Choroid plexus epithelial cell (primary cell): ENCODE measurements around the gene ECI1.

ENCODE experiments used
- DNase-seq: peaks from one replicate; pipeline ENCODE4 v3.0.0-alpha.2; 2010; ENCODE audit warnings: low read depth
- H3K4me3 ChIP-seq: 2 replicates; pipeline ENCODE4 v1.5.1; 2011; ENCODE audit warnings: low read depth, mild to moderate bottlenecking, control low read depth, low read length, moderate library complexity
- CTCF ChIP-seq: conservative IDR thresholded peaks from 2 replicates; pipeline ENCODE4 v1.5.1; 2011; ENCODE audit warnings: low read depth, mild to moderate bottlenecking, control low read depth, inconsistent platforms, low read length, moderate library complexity

ECI1 gene

DNA sequence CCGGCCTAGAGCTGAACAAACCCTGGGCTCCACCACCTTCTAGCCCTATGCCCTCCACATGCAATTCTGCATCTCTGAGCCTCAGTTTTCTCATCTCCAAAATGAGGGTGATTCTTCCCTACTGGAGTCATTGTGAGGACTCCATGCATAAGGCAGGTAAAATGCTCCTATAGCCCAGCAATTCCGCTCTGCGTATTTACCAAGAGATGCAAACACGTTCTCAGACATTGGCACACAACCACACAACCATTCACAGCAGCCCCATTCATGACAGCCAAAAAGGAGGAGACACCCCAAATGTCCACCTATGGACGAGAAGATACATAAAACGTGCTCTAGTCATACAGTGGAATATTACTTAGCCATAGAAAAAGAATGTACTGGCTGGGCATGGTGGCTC is 51.1 kb downstream of the ECI1 start:
- no peak for DNase-seq
- no peak for TF ChIP-seq CTCF
- no peak overlapping the region for H3K4me3 ChIP-seq

DNA sequence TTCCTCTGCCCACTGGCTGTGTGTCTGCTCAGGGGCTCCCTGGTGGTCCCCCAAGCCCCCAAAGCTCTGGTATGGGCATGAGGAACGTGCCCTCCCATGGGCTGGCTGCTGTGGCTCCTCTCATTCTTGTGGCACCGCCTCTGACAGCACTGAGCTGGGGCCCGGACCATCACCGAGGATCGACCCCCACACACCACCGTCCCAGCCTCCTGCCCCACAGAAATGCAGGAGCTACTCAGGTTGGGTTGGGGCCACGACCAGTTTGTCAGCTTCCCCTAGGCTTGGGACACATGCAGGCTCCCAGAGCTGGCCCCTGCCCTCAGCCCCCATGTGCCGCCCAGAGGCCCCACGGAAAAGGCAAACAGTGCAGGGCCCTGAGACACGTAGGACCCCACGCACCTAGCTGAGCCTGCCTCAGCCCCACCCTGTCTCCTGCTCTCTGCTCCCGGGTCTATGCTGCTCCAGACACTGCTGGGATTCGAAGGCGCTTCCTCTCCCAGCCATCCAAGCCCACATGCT is 51.7 kb downstream of the ECI1 start:
- TF ChIP-seq CTCF: no peak
- DNase-seq: no peak
- H3K4me3 ChIP-seq: no peak overlapping the region

GRCh38 chr16:2199095-2199494 is 52.3 kb downstream of the ECI1 start:
- no peak for DNase-seq
- no peak overlapping the region for H3K4me3 ChIP-seq
- no peak for TF ChIP-seq CTCF

DNA sequence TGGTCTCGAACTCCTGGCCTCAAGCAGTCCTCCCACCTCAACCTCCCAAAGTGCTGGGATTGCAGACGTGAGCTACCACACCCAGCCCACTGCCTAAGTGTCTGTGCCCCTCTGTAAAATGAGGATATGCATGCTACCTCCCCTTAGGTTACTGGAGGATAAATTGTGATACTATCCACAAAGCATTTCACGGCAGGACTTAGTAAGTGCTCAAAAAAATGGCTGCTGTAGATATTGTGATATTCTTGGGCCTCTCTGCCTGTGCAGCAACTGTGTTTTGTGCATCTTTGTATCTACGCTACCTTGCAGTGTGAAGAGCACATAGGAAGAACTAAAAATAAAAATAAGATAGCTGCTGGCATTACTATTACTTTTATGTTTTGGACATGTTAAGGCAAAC is 53.1 kb downstream of the ECI1 start:
- H3K4me3 ChIP-seq: no peak overlapping the region
- TF ChIP-seq CTCF: no peak
- DNase-seq: no peak

GRCh38 chr16:2197765-2198164 is 53.6 kb downstream of the ECI1 start:
- DNase-seq: no peak
- H3K4me3 ChIP-seq: no peak overlapping the region
- TF ChIP-seq CTCF: no peak

- no peak for DNase-seq
- no peak for TF ChIP-seq CTCF
- H3K4me3 ChIP-seq: no peak overlapping the region
These were observed 54.3 kb downstream of the ECI1 start for GRCh38 chr16:2196981-2197511.
